Neuron (in vitro differentiated cells): Measurements from ENCODE around the gene HIGD1B.

Source experiments
- H2AFZ ChIP-seq: one replicate; pipeline ENCODE4 v1.6.1; 2013; ENCODE audit warnings: low read depth, mild to moderate bottlenecking, inconsistent platforms, low read length, moderate library complexity
- H3K27me3 ChIP-seq: one replicate; pipeline ENCODE4 v1.6.1; 2013; ENCODE audit warnings: low read length; ENCODE audit not compliant: insufficient read depth
- H3K36me3 ChIP-seq: one replicate; pipeline ENCODE4 v1.6.1; 2013; ENCODE audit warnings: low read length; ENCODE audit not compliant: insufficient read depth
- H3K4me1 ChIP-seq: one replicate; pipeline ENCODE4 v1.6.1; 2013; ENCODE audit warnings: low read length; ENCODE audit not compliant: insufficient read depth
- H3K4me3 ChIP-seq: 2 replicates; pipeline ENCODE4 v1.5.1; 2013; ENCODE audit warnings: mild to moderate bottlenecking, low read length, moderate library complexity
- H3K9me3 ChIP-seq: one replicate; pipeline ENCODE4 v1.6.1; 2013; ENCODE audit warnings: low read length

HIGD1B gene

DNA sequence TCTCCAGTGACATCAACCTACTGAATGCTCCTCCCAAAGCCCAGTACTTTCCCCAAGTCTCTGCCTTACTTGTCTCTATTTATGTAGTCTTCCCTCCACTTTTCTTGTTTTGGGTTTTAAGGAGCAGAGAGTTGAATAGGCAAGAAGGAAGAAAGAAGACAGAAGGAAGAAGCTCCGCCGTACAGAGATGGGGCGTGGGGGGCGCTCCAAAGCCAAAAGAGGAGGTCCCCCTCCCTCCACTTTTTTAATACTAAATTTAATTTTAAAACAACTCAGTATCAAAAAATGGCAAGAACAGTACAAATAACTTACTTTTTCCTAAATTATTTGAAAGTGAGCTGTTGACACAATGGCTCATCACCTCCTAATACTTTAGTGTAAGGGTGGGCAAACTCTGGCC is 47.0 kb downstream of the HIGD1B start:
- peaks cover 4% of the 10 kb centered on the region for H3K4me1 ChIP-seq
- H3K9me3 ChIP-seq: no peaks in the 10 kb centered on the region
- H3K4me3 ChIP-seq: no peak overlapping the region
- no peak overlapping the region for H2AFZ ChIP-seq
- peaks cover 34% of the 10 kb centered on the region for H3K36me3 ChIP-seq
- no peaks in the 10 kb centered on the region for H3K27me3 ChIP-seq

DNA sequence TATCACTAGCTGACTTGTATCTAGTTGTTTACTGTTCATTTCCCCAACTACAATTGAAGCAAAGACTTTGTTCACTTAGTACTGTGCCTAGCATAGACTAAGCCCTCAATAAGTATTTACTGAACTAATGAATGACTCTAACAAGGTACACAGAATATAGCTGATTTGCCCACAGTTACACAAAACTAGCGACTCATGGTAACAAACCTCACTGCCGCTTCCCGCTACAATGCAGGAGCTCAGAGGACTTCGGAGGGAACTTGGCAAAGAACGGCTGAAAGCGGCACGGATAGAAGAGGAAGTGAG is 51.0 kb downstream of the HIGD1B start:
- H3K4me3 ChIP-seq: peak overlapping the region; percentile 94
- H3K9me3 ChIP-seq: no peaks in the 10 kb centered on the region
- H2AFZ ChIP-seq: peak overlapping the region; percentile 20
- no peaks in the 10 kb centered on the region for H3K27me3 ChIP-seq
- H3K36me3 ChIP-seq: peaks cover 15% of the 10 kb centered on the region
- peaks cover 9% of the 10 kb centered on the region for H3K4me1 ChIP-seq

DNA sequence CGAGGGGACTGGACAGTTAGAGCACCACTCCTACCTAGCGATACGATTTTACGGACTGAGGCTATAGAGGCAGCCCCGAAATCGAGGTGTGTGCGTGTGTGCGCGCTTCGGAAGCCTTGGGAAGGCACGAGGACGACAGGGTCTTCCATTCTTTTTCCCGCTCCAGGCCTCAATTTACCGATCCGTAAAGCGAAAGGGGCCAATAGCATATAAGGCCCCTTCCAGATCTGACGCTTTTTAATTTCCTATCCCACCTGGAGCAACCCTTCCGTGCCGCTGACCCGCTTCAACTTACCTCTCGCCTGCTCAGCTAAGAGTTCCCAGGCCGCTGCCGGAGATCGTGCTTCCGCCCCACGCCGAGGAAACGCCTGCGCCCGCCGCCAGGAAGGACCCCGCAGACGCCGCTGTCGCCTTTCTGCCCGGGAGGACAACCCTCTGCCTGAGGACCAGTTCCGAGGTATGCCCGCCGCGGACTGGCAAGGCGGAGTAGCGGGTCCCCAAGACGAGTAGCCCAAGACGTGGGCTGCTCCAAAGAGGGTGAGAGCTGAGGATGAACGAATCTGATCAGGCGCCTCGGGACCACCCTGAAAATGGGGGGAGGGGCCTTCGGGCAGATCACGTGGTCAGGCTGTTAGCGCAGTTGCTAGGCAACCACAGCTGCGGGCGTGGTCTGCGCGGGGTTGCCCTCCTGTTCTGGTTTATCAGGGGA is 51.5 kb downstream of the HIGD1B start, which contains the start of gene EFTUD2:
Gene EFTUD2, minus strand, starts transcription at position 372 of the 709 bp plus-strand sequence. CDS start 4,924 bp downstream, outside the sequence.
- Histone ChIP-seq H3K9me3 (no peaks in the 10 kb centered on the region), H3K27me3 (no peaks in the 10 kb centered on the region), H2AFZ (peak within 1 kb of the TSS; percentile 20), H3K4me1 (peaks cover 9% of the 10 kb centered on the region), H3K4me3 (peak within 1 kb of the TSS; percentile 94), H3K36me3 (peaks cover 11% of the 10 kb centered on the region)
